GM12873 (cell line): ENCODE data around the gene ADARB2.

Experiments
- TF ChIP-seq, protein P1 (sequence below): IDR thresholded peaks from 2 replicates; pipeline ENCODE4 v1.5.1; 2012; ENCODE audit warnings: low read depth, mild to moderate bottlenecking, moderate library complexity, low read length, control low read depth; ENCODE audit not compliant: insufficient read depth; ENCODE audit errors: missing control alignments

Gene ADARB2

DNA sequence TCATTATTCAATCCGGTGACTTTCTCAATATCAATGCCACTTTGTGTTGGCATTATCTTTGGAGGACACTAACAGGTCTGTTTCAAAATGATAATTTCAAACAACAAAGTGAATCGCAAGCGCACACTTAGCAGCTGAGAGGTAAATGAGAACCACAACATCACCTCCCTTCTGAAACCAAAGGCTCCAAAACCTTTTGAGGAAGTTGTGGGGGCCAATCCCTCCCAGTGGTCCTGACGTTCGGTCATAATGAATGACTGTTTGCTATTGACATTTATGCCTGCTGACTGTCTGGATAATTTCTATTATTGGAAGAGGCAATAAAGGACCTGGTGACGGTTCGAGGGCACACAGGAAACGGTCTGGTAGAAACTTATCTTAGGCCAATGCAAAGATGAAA is 1.8 kb downstream of the ADARB2 start:
- TF ChIP-seq, protein P1, sequence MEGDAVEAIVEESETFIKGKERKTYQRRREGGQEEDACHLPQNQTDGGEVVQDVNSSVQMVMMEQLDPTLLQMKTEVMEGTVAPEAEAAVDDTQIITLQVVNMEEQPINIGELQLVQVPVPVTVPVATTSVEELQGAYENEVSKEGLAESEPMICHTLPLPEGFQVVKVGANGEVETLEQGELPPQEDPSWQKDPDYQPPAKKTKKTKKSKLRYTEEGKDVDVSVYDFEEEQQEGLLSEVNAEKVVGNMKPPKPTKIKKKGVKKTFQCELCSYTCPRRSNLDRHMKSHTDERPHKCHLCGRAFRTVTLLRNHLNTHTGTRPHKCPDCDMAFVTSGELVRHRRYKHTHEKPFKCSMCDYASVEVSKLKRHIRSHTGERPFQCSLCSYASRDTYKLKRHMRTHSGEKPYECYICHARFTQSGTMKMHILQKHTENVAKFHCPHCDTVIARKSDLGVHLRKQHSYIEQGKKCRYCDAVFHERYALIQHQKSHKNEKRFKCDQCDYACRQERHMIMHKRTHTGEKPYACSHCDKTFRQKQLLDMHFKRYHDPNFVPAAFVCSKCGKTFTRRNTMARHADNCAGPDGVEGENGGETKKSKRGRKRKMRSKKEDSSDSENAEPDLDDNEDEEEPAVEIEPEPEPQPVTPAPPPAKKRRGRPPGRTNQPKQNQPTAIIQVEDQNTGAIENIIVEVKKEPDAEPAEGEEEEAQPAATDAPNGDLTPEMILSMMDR, result no peak

DNA sequence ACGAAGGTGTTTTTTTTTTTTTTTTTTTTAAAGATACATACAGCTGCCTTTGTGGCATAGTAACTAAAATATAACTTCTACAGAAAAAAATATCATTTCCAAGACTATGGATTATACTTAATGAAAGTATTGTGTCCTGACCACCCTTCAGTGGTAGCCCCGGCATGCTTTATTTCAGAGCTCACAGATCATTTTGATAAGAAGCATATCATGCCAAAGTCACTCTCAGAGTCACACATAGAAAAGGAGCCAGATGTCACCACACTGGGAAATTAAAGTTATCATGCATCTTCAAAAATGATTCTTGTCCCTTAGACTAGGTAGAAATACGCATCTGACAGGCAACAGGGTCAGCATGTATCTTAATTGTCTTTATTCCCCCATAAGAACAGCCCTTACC is 3.0 kb downstream of the ADARB2 start:
- TF ChIP-seq, protein P1, result no peak

DNA sequence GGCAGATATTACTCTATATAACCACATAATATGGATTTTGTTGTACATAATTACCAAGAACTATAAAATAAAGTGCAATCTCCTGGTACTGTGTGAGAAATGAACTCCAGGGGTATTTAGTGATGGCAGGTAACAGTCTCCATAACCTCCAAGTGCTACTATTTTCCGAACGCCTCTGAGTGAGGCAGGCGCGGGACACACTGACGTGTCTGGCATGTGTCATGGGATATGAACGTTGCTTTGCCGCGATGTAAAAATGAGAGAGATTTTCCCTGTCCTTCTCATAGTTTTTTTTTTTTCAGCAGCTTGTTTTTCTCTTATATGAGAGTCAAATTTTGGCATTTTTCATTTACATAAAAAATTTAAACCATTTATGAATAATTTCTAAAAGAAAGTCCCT is 3.6 kb downstream of the ADARB2 start:
- TF ChIP-seq, protein P1, result no peak

DNA sequence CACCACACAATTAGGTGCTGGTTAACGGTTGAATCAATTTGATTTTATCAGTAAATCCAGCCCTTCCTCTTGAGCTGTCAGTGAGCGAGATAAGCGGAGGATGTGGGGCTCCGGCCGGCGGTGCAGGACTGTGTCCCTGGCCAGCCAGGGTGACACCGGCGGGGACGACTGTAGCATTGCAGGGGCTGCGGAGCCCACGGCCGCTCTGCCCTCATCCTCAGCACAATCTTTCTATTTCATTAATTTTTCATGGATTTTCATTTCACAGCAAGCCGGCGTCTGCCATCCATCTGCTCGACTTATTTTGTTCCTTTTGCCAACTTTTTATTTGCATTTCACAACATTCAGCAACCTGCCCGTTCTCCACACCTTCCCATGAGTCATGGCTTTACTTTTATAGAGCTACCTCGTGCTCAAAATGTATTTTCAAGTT is 4.7 kb downstream of the ADARB2 start:
- TF ChIP-seq, protein P1, result no peak

DNA sequence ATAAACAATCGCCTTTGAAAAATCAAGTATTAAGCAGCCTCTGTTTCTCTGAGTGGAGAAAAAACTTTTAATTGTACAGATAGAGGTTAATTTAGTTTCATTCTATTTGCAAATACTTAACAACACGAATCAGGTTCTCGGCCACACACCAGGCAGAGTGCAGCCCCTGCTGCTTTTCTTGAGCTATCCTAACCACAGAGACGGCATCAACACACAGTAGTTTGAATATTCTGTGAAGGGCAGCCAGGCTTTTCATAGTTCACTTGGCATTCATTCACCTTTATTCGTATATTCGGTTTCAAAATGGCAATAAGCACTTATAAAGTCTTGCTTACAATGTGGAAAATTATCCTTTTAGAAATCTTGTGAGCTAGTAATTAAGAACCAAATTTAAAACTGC is 5.7 kb downstream of the ADARB2 start:
- TF ChIP-seq, protein P1, result no peak

DNA sequence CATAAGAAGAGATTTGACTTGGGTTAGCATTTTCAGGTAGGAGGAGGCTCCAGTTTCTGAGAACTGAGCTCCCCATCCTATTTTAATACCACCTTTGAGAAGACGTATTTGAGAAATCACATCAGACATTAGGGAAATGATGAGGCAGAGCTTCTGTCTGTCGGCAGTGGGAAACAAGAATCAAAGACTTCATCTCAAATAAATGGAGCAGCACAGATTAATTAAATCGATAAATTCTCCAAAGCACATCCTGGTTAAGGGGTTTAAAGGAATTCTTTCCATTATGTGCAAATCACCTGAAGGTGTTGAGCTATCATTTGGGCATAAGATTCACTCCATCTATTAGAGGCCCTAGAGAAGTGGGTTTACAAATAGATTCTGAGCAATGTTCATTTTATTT is 7.6 kb downstream of the ADARB2 start:
- TF ChIP-seq, protein P1, result no peak

DNA sequence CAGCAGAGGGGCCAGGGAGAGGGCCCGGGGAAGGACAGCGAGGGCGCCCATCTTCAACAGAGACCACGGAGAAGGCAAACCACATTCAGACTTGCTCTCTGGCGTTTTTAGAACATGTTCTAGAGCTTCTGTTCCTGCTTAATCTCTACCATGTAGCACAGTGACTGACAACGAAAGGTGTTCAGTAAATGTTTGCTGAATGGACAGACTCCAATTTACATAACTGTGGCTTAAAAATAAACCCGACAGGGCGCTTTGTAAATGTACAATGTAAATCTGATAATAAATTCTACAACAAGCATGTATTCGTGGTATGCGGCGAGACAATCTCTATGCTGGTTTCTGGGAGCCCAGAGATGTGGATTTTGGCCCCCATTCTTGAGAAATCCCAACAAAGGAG is 10.5 kb downstream of the ADARB2 start:
- TF ChIP-seq, protein P1, result no peak
